Parathyroid adenoma (tissue), 2 donors: ENCODE data around the gene DLG2.

Source experiments
- H2AFZ ChIP-seq: fragments of 300-600 bp; sonication (generic); one replicate; pipeline ENCODE4 v1.7.0; 2017; ENCODE audit warnings: antibody characterized with exemption, mild to moderate bottlenecking
- H3K27ac ChIP-seq: fragments of 300-600 bp; sonication (generic); one replicate; pipeline ENCODE4 v1.7.0; 2017
- H3K27me3 ChIP-seq: fragments of 300-600 bp; sonication (generic); one replicate; pipeline ENCODE4 v1.7.0; 2017; ENCODE audit warnings: low read length; ENCODE audit not compliant: control insufficient read depth, insufficient read depth
- H3K36me3 ChIP-seq: fragments of 300-600 bp; sonication (generic); one replicate; pipeline ENCODE4 v1.7.0; 2017; ENCODE audit warnings: low read length; ENCODE audit not compliant: control insufficient read depth, insufficient read depth
- H3K4me1 ChIP-seq: fragments of 300-600 bp; sonication (generic); one replicate; pipeline ENCODE4 v1.7.0; 2017; ENCODE audit warnings: control low read depth
- H3K4me2 ChIP-seq: fragments of 300-600 bp; sonication (generic); one replicate; pipeline ENCODE4 v1.7.0; 2017; ENCODE audit warnings: low read length
- H3K4me3 ChIP-seq: fragments of 300-600 bp; sonication (generic); one replicate; pipeline ENCODE4 v1.7.0; 2017; ENCODE audit warnings: low read depth, low read length
- H3K79me2 ChIP-seq: fragments of 300-600 bp; sonication (generic); one replicate; pipeline ENCODE4 v1.7.0; 2017; ENCODE audit warnings: control low read depth
- H3K9ac ChIP-seq: fragments of 300-600 bp; sonication (generic); one replicate; pipeline ENCODE4 v1.7.0; 2017; ENCODE audit warnings: mild to moderate bottlenecking
- H3K9me3 ChIP-seq: fragments of 300-600 bp; sonication (generic); one replicate; pipeline ENCODE4 v1.7.0; 2017; ENCODE audit warnings: low read length; ENCODE audit not compliant: control insufficient read depth
- CTCF ChIP-seq: fragments of 300-600 bp; sonication (generic); IDR thresholded peaks from one replicate; pipeline ENCODE4 v1.7.0; 2017; ENCODE audit warnings: antibody characterized with exemption, mild to moderate bottlenecking
- donor health status: primary hyperparathyroidism.

Gene DLG2

GRCh38 chr11:83409891-83410290 lies 2217.3 kb downstream of the DLG2 start:
- Histone ChIP-seq H3K79me2 (no peaks in the 10 kb centered on the region), H3K9me3 (no peaks in the 10 kb centered on the region), H3K27me3 (no peaks in the 10 kb centered on the region), H3K4me2 (no peak overlapping the region), H3K27ac (no peak overlapping the region), H3K4me1 (no peaks in the 10 kb centered on the region), H3K36me3 (no peaks in the 10 kb centered on the region), H2AFZ (no peak overlapping the region), H3K4me3 (no peak overlapping the region), H3K9ac (no peak overlapping the region)
- no peak for TF ChIP-seq CTCF

GRCh38 chr11:83409476-83409875 lies 2217.7 kb downstream of the DLG2 start:
- Histone ChIP-seq H3K27me3 (no peaks in the 10 kb centered on the region), H3K9ac (no peak overlapping the region), H3K4me3 (no peak overlapping the region), H2AFZ (no peak overlapping the region), H3K36me3 (no peaks in the 10 kb centered on the region), H3K79me2 (no peaks in the 10 kb centered on the region), H3K4me2 (no peak overlapping the region), H3K4me1 (no peaks in the 10 kb centered on the region), H3K27ac (no peak overlapping the region), H3K9me3 (no peaks in the 10 kb centered on the region)
- no peak for TF ChIP-seq CTCF

GRCh38 chr11:83408946-83409345 lies 2218.2 kb downstream of the DLG2 start:
- Histone ChIP-seq H3K79me2 (no peaks in the 10 kb centered on the region), H3K36me3 (no peaks in the 10 kb centered on the region), H3K9me3 (no peaks in the 10 kb centered on the region), H3K4me3 (no peak overlapping the region), H3K27ac (no peak overlapping the region), H2AFZ (no peak overlapping the region), H3K4me1 (no peaks in the 10 kb centered on the region), H3K27me3 (no peaks in the 10 kb centered on the region), H3K4me2 (no peak overlapping the region), H3K9ac (no peak overlapping the region)
- TF ChIP-seq CTCF: no peak
